ENCODE measurements around the gene AKAP13. TPM values are rescaled to one million over a fixed set of nuclear protein-coding genes. Genes with fewer than 3 reads are reported as not detected.
A peak's percentile ranks its signal among the peaks of the same experiment; 100 is the strongest.

AKAP13 gene
- polyA plus RNA-seq, 3 donors: 47.9 to 99.7 (median 92.6) TPM

DNA sequence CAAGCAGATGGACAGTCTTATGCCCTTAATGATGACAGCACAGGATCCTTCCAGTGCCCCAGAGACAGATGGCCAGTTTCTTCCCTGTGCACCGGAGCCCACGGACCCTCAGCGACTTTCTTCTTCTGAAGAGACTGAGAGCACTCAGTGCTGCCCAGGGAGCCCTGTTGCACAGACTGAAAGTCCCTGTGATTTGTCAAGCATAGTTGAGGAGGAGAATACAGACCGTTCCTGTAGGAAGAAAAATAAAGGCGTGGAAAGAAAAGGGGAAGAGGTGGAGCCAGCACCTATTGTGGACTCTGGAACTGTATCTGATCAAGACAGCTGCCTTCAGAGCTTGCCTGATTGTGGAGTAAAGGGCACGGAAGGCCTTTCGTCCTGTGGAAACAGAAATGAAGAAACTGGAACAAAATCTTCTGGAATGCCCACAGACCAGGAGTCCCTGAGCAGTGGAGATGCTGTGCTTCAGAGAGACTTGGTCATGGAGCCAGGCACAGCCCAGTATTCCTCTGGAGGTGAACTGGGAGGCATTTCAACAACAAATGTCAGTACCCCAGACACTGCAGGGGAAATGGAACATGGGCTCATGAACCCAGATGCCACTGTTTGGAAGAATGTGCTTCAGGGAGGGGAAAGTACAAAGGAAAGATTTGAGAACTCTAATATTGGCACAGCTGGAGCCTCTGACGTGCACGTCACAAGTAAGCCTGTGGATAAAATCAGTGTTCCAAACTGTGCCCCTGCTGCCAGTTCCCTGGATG lies 198.7 kb downstream of the AKAP13 start:
- Histone ChIP-seq H3K27me3 (ENCODE audit: control insufficient read depth in 2 of 2, insufficient read depth in 2 of 2, low read length in 2 of 2) (no peaks in the 10 kb centered on the region), H3K79me2 (ENCODE audit: insufficient read depth, low read length) (peaks cover 99% of the 10 kb centered on the region), H3K4me3 (replicated peaks in 1 of 3; ENCODE audit: low read depth in 2 of 3, low read length in 3 of 3) (peak overlapping the region in 2 of 3 experiments; percentile 7 to 63), H3K27ac (ENCODE audit: low read depth in 1 of 2, low read length in 2 of 2) (peak overlapping the region; percentile 92 to 99), H3K9ac (ENCODE audit: insufficient read depth, low read length, poor library complexity, severe bottlenecking) (peak overlapping the region; percentile 87), H2AFZ (ENCODE audit: insufficient read depth, low read depth, low read length, poor library complexity, severe bottlenecking) (no peak overlapping the region), H3K4me2 (replicated peaks; ENCODE audit: extremely low read depth, low read length, poor library complexity, severe bottlenecking) (peak overlapping the region; percentile 51), H3K9me3 (replicated peaks in 1 of 2; ENCODE audit: control insufficient read depth in 1 of 2, insufficient read depth in 1 of 2, low read length in 2 of 2) (no peaks in the 10 kb centered on the region), H3K4me1 (ENCODE audit: control insufficient read depth in 1 of 2, insufficient read depth in 2 of 2, low read length in 2 of 2) (peaks cover 66 to 68% of the 10 kb centered on the region in 2 donors), H3K36me3 (replicated peaks in 1 of 2; ENCODE audit: control insufficient read depth in 1 of 2, insufficient read depth in 2 of 2, low read length in 2 of 2) (peaks cover 53 to 76% of the 10 kb centered on the region in 2 donors), H4K20me1 (ENCODE audit: insufficient read depth, low read length) (peaks cover 82% of the 10 kb centered on the region)
- Mint-ChIP-seq H3K4me1 (peaks cover 66% of the 10 kb centered on the region), H3K9me3 (no peaks in the 10 kb centered on the region), H3K27me3 (ENCODE audit: low read depth in 3 of 3) (peaks cover 0 to 8% (median 0%) of the 10 kb centered on the region in 3 donors), H3K4me3 (peak overlapping the region; percentile 74), H3K36me3 (peaks cover 71 to 87% of the 10 kb centered on the region in 2 donors), H3K27ac (peak overlapping the region; percentile 99 to 100 (median 100))
- 32% methylated on average over 7 of the region's 9 CpGs for WGBS (ENCODE audit: insufficient coverage)
- TF ChIP-seq, protein P1, sequence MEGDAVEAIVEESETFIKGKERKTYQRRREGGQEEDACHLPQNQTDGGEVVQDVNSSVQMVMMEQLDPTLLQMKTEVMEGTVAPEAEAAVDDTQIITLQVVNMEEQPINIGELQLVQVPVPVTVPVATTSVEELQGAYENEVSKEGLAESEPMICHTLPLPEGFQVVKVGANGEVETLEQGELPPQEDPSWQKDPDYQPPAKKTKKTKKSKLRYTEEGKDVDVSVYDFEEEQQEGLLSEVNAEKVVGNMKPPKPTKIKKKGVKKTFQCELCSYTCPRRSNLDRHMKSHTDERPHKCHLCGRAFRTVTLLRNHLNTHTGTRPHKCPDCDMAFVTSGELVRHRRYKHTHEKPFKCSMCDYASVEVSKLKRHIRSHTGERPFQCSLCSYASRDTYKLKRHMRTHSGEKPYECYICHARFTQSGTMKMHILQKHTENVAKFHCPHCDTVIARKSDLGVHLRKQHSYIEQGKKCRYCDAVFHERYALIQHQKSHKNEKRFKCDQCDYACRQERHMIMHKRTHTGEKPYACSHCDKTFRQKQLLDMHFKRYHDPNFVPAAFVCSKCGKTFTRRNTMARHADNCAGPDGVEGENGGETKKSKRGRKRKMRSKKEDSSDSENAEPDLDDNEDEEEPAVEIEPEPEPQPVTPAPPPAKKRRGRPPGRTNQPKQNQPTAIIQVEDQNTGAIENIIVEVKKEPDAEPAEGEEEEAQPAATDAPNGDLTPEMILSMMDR (IDR thresholded peaks at IDR 0.05): no peak
- intact Hi-C loops (cut with micrococcal nuclease): no loop called here
- peak in 2 of 3 donors; percentile 41 to 67 for DNase-seq

DNA sequence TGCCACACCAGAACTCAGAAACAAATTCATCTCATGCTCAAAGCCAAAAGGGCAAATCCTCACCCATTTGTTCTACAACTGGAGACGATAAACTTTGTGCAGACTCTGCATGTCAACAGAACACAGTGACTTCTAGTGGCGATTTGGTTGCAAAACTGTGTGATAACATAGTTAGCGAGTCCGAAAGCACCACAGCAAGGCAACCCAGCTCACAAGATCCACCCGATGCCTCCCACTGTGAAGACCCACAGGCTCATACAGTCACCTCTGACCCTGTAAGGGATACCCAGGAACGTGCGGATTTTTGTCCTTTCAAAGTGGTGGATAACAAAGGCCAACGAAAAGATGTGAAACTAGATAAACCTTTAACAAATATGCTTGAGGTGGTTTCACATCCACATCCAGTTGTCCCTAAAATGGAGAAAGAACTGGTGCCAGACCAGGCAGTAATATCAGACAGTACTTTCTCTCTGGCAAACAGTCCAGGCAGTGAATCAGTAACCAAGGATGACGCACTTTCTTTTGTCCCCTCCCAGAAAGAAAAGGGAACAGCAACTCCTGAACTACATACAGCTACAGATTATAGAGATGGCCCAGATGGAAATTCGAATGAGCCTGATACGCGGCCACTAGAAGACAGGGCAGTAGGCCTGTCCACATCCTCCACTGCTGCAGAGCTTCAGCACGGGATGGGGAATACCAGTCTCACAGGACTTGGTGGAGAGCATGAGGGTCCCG lies 199.7 kb downstream of the AKAP13 start:
- peak overlapping the region; percentile 99 to 100 (median 100) for H3K27ac Mint-ChIP-seq
- peak overlapping the region; percentile 87 for H3K9ac ChIP-seq (ENCODE audit: insufficient read depth, low read length, poor library complexity, severe bottlenecking)
- H3K36me3 Mint-ChIP-seq: peaks cover 75 to 95% of the 10 kb centered on the region in 2 donors
- H3K27ac ChIP-seq (ENCODE audit: low read depth in 1 of 2, low read length in 2 of 2): peak overlapping the region; percentile 92 to 99
- H3K36me3 ChIP-seq (replicated peaks in 1 of 2; ENCODE audit: control insufficient read depth in 1 of 2, insufficient read depth in 2 of 2, low read length in 2 of 2): peaks cover 51 to 71% of the 10 kb centered on the region in 2 donors
- DNase-seq: peak; percentile 90 to 95 (median 93)
- intact Hi-C loops (cut with micrococcal nuclease): loop anchor here (5.0 to 10.0 kb wide), 4 partner anchors 33 to 95 kb away; no protein-coding TSS in a partner anchor
- no peak overlapping the region for H2AFZ ChIP-seq (ENCODE audit: insufficient read depth, low read depth, low read length, poor library complexity, severe bottlenecking)
- peaks cover 76% of the 10 kb centered on the region in 2 donors for H3K4me1 ChIP-seq (ENCODE audit: control insufficient read depth in 1 of 2, insufficient read depth in 2 of 2, low read length in 2 of 2)
- peaks cover 82% of the 10 kb centered on the region for H4K20me1 ChIP-seq (ENCODE audit: insufficient read depth, low read length)
- H3K9me3 ChIP-seq (replicated peaks in 1 of 2; ENCODE audit: control insufficient read depth in 1 of 2, insufficient read depth in 1 of 2, low read length in 2 of 2): no peaks in the 10 kb centered on the region
- no peaks in the 10 kb centered on the region for H3K9me3 Mint-ChIP-seq
- TF ChIP-seq, protein P1 (IDR thresholded peaks at IDR 0.05): no peak
- peak overlapping the region; percentile 74 to 85 for H3K4me3 Mint-ChIP-seq
- peak overlapping the region; percentile 3 to 63 (median 30) for H3K4me3 ChIP-seq (replicated peaks in 1 of 3; ENCODE audit: low read depth in 2 of 3, low read length in 3 of 3)
- peaks cover 74% of the 10 kb centered on the region for H3K4me1 Mint-ChIP-seq
- WGBS (ENCODE audit: insufficient coverage): 29% methylated on average over 7 of the region's 14 CpGs
- H3K4me2 ChIP-seq (replicated peaks; ENCODE audit: extremely low read depth, low read length, poor library complexity, severe bottlenecking): peak overlapping the region; percentile 51
- no peaks in the 10 kb centered on the region for H3K27me3 ChIP-seq (ENCODE audit: control insufficient read depth in 2 of 2, insufficient read depth in 2 of 2, low read length in 2 of 2)
- peaks cover 99% of the 10 kb centered on the region for H3K79me2 ChIP-seq (ENCODE audit: insufficient read depth, low read length)
- H3K27me3 Mint-ChIP-seq (ENCODE audit: low read depth in 3 of 3): peaks cover 0 to 8% (median 0%) of the 10 kb centered on the region in 3 donors
